Prostate gland (tissue), 2 donors: ENCODE data around the gene KRTAP20-1.

ENCODE experiments used
- POLR2A ChIP-seq: fragments of 450-650 bp; IDR thresholded peaks from one replicate; pipeline ENCODE4 v1.6.1; 2016; ENCODE audit warnings: antibody characterized with exemption, mild to moderate bottlenecking
- POLR2AphosphoS5 ChIP-seq: sonication (generic); formaldehyde crosslinking; IDR thresholded peaks from one replicate; pipeline ENCODE4 v1.6.1; 2017; ENCODE audit warnings: antibody characterized with exemption
- TF ChIP-seq, protein P1 (sequence below), 4 experiments: fragments of 200-600 bp in 2 of 4; fragments of 450-650 bp in 2 of 4; sonication (generic) in 2 of 4; IDR thresholded peaks; 1 replicate in 3 of 4; 2 replicates in 1 of 4; pipeline ENCODE4 v1.5.1; 2016 to 2019; ENCODE audit warnings: antibody characterized with exemption in 4 of 4, mild to moderate bottlenecking in 2 of 4, moderate library complexity in 2 of 4

DNA sequence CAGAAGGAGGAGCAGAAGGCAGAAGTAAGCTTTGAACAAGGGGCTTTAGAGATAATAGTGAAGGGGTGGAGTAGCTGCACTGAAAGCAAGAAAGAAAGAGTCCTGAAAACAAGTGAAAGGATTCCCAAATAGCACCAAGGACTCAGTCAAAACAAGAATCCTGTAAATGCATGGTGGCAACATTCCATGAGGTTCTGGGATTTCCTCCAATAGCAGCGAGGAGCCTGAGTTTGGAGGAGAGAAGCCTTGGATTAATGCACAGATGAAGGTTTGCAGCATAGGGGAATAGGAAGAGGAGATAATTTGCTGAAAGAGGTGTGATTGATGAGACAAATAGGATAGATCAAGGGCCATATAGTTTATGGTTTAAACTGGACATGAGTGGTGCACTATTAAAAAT is 36.9 kb upstream of the KRTAP20-1 start:
- TF ChIP-seq, protein P1, sequence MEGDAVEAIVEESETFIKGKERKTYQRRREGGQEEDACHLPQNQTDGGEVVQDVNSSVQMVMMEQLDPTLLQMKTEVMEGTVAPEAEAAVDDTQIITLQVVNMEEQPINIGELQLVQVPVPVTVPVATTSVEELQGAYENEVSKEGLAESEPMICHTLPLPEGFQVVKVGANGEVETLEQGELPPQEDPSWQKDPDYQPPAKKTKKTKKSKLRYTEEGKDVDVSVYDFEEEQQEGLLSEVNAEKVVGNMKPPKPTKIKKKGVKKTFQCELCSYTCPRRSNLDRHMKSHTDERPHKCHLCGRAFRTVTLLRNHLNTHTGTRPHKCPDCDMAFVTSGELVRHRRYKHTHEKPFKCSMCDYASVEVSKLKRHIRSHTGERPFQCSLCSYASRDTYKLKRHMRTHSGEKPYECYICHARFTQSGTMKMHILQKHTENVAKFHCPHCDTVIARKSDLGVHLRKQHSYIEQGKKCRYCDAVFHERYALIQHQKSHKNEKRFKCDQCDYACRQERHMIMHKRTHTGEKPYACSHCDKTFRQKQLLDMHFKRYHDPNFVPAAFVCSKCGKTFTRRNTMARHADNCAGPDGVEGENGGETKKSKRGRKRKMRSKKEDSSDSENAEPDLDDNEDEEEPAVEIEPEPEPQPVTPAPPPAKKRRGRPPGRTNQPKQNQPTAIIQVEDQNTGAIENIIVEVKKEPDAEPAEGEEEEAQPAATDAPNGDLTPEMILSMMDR (IDR thresholded peaks at IDR 0.05), result no peak
- TF ChIP-seq POLR2AphosphoS5 (no peak), POLR2A (no peak)
